Activated gamma-delta T cell treated with anti-CD3 and anti-CD28 coated beads, Interleukin-2, amount 50 U/mL, for 16 hours (primary cell): ENCODE measurements around the gene MLN.
A peak's percentile ranks its signal among the peaks of the same experiment; 100 is the strongest.

Experiments
- DNase-seq: peaks from one replicate; pipeline ENCODE4 v3.0.0-alpha.2; 2020; ENCODE audit warnings: low read depth

Gene MLN

GRCh38 chr6:33788694-33789549 lies 14.9 kb downstream of the MLN start, which contains the start of gene LEMD2:
TSS of gene LEMD2 (minus strand) at chr6:33789130. CDS start at chr6:33789116, 14 bp downstream.
- peak; percentile 87 for DNase-seq

- peak; percentile 38 for DNase-seq
Observed at GRCh38 chr6:33787954-33788693, 15.7 kb downstream of the MLN start.

- no peak for DNase-seq
Observed at GRCh38 chr6:33787346-33787953, 16.4 kb downstream of the MLN start.

- DNase-seq, result no peak
Observed at GRCh38 chr6:33786736-33787135, 17.1 kb downstream of the MLN start.

- DNase-seq, result no peak
Observed at GRCh38 chr6:33785778-33786177, 18.0 kb downstream of the MLN start.

GRCh38 chr6:33784787-33785186 lies 19.0 kb downstream of the MLN start:
- DNase-seq, result no peak

- no peak for DNase-seq
Observed at GRCh38 chr6:33783781-33784520, 19.9 kb downstream of the MLN start.

- no peak for DNase-seq
Observed at GRCh38 chr6:33782561-33782960, 21.2 kb downstream of the MLN start.

- DNase-seq, result no peak
Observed at GRCh38 chr6:33781131-33781975, 22.4 kb downstream of the MLN start.

GRCh38 chr6:33779895-33780294 lies 23.9 kb downstream of the MLN start:
- DNase-seq, result no peak

- DNase-seq, result no peak
Observed at GRCh38 chr6:33779290-33779689, 24.5 kb downstream of the MLN start.

GRCh38 chr6:33778444-33779121 lies 25.2 kb downstream of the MLN start:
- no peak for DNase-seq

GRCh38 chr6:33777398-33778388 lies 26.1 kb downstream of the MLN start:
- DNase-seq, result no peak

- no peak for DNase-seq
Observed at GRCh38 chr6:33776764-33777163, 27.0 kb downstream of the MLN start.

GRCh38 chr6:33776186-33776585 lies 27.6 kb downstream of the MLN start:
- no peak for DNase-seq

- DNase-seq, result no peak
Observed at GRCh38 chr6:33774774-33775173, 29.0 kb downstream of the MLN start.

- no peak for DNase-seq
Observed at GRCh38 chr6:33772902-33773472, 30.8 kb downstream of the MLN start.

GRCh38 chr6:33772082-33772830 lies 31.5 kb downstream of the MLN start:
- DNase-seq, result no peak
